GM21515 (cell line): Measurements from ENCODE around the gene GNAT3.

ENCODE experiments used
- ATAC-seq: cut with Tn5 transposase; IDR thresholded peaks from one replicate; pipeline ENCODE4 v1.9.1; 2021; ENCODE audit not compliant: unreplicated experiment

The GNAT3 gene

GRCh38 chr7:80511964-80512363 lies at the start of gene GNAT3:
Gene GNAT3 (minus strand): TSS chr7:80512064. CDS start chr7:80511926, 138 bp downstream.
- ATAC-seq = no peak

GRCh38 chr7:80558116-80558515 lies 46.3 kb upstream of the GNAT3 start:
- no peak for ATAC-seq

- no peak for ATAC-seq
Measured at GRCh38 chr7:80552031-80552694, 40.3 kb upstream of the GNAT3 start.

GRCh38 chr7:80550005-80550404 lies 38.1 kb upstream of the GNAT3 start:
- no peak for ATAC-seq

GRCh38 chr7:80548840-80549530 lies 37.1 kb upstream of the GNAT3 start:
- no peak for ATAC-seq

- ATAC-seq = no peak
Measured at GRCh38 chr7:80542398-80542797, 30.5 kb upstream of the GNAT3 start.

GRCh38 chr7:80540836-80541235 lies 29.0 kb upstream of the GNAT3 start:
- ATAC-seq = no peak

- no peak for ATAC-seq
Measured at GRCh38 chr7:80537091-80537490, 25.2 kb upstream of the GNAT3 start.

GRCh38 chr7:80536426-80536825 lies 24.6 kb upstream of the GNAT3 start:
- ATAC-seq = no peak

GRCh38 chr7:80533287-80533686 lies 21.4 kb upstream of the GNAT3 start:
- no peak for ATAC-seq

GRCh38 chr7:80532153-80532552 lies 20.3 kb upstream of the GNAT3 start:
- ATAC-seq = no peak

GRCh38 chr7:80530136-80530535 lies 18.3 kb upstream of the GNAT3 start:
- ATAC-seq = no peak

GRCh38 chr7:80529362-80529761 lies 17.5 kb upstream of the GNAT3 start:
- no peak for ATAC-seq

- ATAC-seq = no peak
Measured at GRCh38 chr7:80528689-80529088, 16.8 kb upstream of the GNAT3 start.

GRCh38 chr7:80526472-80526871 lies 14.6 kb upstream of the GNAT3 start:
- ATAC-seq = no peak

GRCh38 chr7:80524693-80525092 lies 12.8 kb upstream of the GNAT3 start:
- ATAC-seq = no peak

- ATAC-seq = no peak
Measured at GRCh38 chr7:80521809-80522208, 9.9 kb upstream of the GNAT3 start.

GRCh38 chr7:80520199-80520598 lies 8.3 kb upstream of the GNAT3 start:
- no peak for ATAC-seq

- ATAC-seq = no peak
Measured at GRCh38 chr7:80517282-80517747, 5.5 kb upstream of the GNAT3 start.

- ATAC-seq = no peak
Measured at GRCh38 chr7:80515298-80515697, 3.4 kb upstream of the GNAT3 start.

GRCh38 chr7:80510021-80510420 lies 1.8 kb downstream of the GNAT3 start:
- ATAC-seq = no peak

GRCh38 chr7:80508440-80508839 lies 3.4 kb downstream of the GNAT3 start:
- no peak for ATAC-seq
